Measurements from ENCODE around the gene GGA2.

The GGA2 gene

GRCh38 chr16:23521965-23522364 lies 11.7 kb upstream of the GGA2 start:
- H3K27me3 Mint-ChIP-seq (ENCODE audit: low read depth) = no peaks in the 10 kb centered on the region
- H3K27ac Mint-ChIP-seq = no peak overlapping the region
- H3K4me1 Mint-ChIP-seq = peaks cover 4% of the 10 kb centered on the region
- peaks cover 58% of the 10 kb centered on the region for H3K36me3 Mint-ChIP-seq (ENCODE audit: low read depth)
- H3K4me3 Mint-ChIP-seq = no peak overlapping the region
- H3K9me3 Mint-ChIP-seq = no peaks in the 10 kb centered on the region
- TF ChIP-seq, protein P1, sequence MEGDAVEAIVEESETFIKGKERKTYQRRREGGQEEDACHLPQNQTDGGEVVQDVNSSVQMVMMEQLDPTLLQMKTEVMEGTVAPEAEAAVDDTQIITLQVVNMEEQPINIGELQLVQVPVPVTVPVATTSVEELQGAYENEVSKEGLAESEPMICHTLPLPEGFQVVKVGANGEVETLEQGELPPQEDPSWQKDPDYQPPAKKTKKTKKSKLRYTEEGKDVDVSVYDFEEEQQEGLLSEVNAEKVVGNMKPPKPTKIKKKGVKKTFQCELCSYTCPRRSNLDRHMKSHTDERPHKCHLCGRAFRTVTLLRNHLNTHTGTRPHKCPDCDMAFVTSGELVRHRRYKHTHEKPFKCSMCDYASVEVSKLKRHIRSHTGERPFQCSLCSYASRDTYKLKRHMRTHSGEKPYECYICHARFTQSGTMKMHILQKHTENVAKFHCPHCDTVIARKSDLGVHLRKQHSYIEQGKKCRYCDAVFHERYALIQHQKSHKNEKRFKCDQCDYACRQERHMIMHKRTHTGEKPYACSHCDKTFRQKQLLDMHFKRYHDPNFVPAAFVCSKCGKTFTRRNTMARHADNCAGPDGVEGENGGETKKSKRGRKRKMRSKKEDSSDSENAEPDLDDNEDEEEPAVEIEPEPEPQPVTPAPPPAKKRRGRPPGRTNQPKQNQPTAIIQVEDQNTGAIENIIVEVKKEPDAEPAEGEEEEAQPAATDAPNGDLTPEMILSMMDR (IDR thresholded peaks at IDR 0.05; ENCODE audit: unreplicated experiment in 3 of 3) = no peak

DNA sequence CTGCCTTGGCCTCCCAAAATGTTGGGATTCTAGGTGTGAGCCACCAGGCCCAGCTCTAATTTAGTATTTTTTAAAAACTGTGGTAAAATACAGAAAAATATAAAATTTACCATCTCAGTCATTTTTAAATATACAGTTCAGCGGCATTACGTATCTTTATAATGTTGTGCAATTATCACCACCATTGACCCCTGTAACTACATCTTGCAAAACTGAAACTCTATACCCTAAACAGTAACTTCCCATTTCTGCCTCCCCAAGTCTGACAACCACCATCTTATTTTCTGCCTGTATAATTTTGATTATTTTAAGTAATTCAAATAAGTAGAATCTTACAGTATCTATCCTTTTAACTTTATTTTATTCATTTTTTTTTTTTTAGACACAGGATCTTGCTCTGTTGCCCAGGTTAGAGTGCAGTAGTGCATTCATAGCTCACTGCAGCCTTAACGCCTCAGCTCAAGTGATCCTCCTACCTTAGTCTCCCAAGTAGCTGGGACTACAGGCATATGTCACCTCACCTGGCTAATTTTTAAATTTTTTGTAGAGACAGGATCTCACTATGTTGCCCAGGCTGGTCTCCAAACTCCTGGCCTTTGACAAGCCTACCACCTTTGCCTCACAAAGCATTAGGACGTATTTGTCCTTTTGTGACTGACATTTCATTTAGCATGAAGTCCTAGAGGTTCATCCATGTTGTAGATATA lies 10.9 kb upstream of the GGA2 start:
- H3K9me3 Mint-ChIP-seq = no peaks in the 10 kb centered on the region
- TF ChIP-seq, protein P1 (IDR thresholded peaks at IDR 0.05; ENCODE audit: unreplicated experiment in 3 of 3) = no peak
- no peak overlapping the region for H3K4me3 Mint-ChIP-seq
- no peaks in the 10 kb centered on the region for H3K27me3 Mint-ChIP-seq (ENCODE audit: low read depth)
- peaks cover 4% of the 10 kb centered on the region for H3K4me1 Mint-ChIP-seq
- H3K27ac Mint-ChIP-seq = no peak overlapping the region
- peaks cover 54% of the 10 kb centered on the region for H3K36me3 Mint-ChIP-seq (ENCODE audit: low read depth)

- Mint-ChIP-seq H3K9me3 (no peaks in the 10 kb centered on the region), H3K27me3 (ENCODE audit: low read depth) (no peaks in the 10 kb centered on the region), H3K27ac (no peak overlapping the region), H3K4me3 (no peak overlapping the region), H3K4me1 (peaks cover 4% of the 10 kb centered on the region), H3K36me3 (ENCODE audit: low read depth) (peaks cover 54% of the 10 kb centered on the region)
- TF ChIP-seq, protein P1 (IDR thresholded peaks at IDR 0.05; ENCODE audit: unreplicated experiment in 3 of 3) = no peak
Observed at GRCh38 chr16:23520500-23520899, 10.2 kb upstream of the GGA2 start.

- no peak overlapping the region for H3K27ac Mint-ChIP-seq
- TF ChIP-seq, protein P1 (IDR thresholded peaks at IDR 0.05; ENCODE audit: unreplicated experiment in 3 of 3) = no peak
- H3K4me3 Mint-ChIP-seq = no peak overlapping the region
- no peaks in the 10 kb centered on the region for H3K27me3 Mint-ChIP-seq (ENCODE audit: low read depth)
- H3K9me3 Mint-ChIP-seq = no peaks in the 10 kb centered on the region
- H3K4me1 Mint-ChIP-seq = peaks cover 4% of the 10 kb centered on the region
- peaks cover 51% of the 10 kb centered on the region for H3K36me3 Mint-ChIP-seq (ENCODE audit: low read depth)
Observed at GRCh38 chr16:23519282-23519681, 9.0 kb upstream of the GGA2 start.

GRCh38 chr16:23518435-23518891 lies 8.2 kb upstream of the GGA2 start:
- Mint-ChIP-seq H3K4me1 (peaks cover 4% of the 10 kb centered on the region), H3K4me3 (no peak overlapping the region), H3K36me3 (ENCODE audit: low read depth) (peaks cover 43% of the 10 kb centered on the region), H3K27me3 (ENCODE audit: low read depth) (no peaks in the 10 kb centered on the region), H3K9me3 (no peaks in the 10 kb centered on the region), H3K27ac (peak overlapping the region in 1 of 3 experiments; percentile 12)
- TF ChIP-seq, protein P1 (IDR thresholded peaks at IDR 0.05; ENCODE audit: unreplicated experiment in 3 of 3) = no peak

Measured in nephron (organoid).